Endothelial cell of umbilical vein (primary cell): ENCODE results near the gene IFNG-AS1. TPM values are rescaled to one million over a fixed set of nuclear protein-coding genes. Genes with fewer than 3 reads are reported as not detected.

Experiments used
- BruUV-seq: library from RNA; stranded (reverse); fragments of 400-500 nt; replicated peaks from 2 replicates; lab custom pipeline; 2021; lab: Mats Ljungman, UMichigan
- CTCF ChIA-PET: fragments of 300-600, 350-600 bp; sonication (Branson Sonifier 250); formaldehyde crosslinking; loops from one replicate; lab custom pipeline; 2021; ENCODE audit warnings: antibody characterized with exemption, inconsistent platforms; lab: Charles Lee
- POLR2A ChIA-PET: fragments of 300-600, 350-600 bp; sonication (Branson Sonifier 250); formaldehyde crosslinking; loops from one replicate; lab custom pipeline; 2021; ENCODE audit warnings: antibody characterized with exemption, inconsistent platforms; lab: Charles Lee
- DNase-seq: peaks from one replicate; pipeline ENCODE4 v3.0.0-alpha.2; 2011; ENCODE audit warnings: low read depth, low spot score
- FAIRE-seq: peaks from 2 replicates; lab custom pipeline; 2011; peaks lifted over from hg19 to GRCh38; lab: Jason Lieb, UNC
- H2AFZ ChIP-seq: 2 replicates; pipeline ENCODE4 v1.6.0; 2012; ENCODE audit warnings: low read depth, low read length, control low read depth, inconsistent platforms
- H3K27ac ChIP-seq: 2 replicates; pipeline ENCODE4 v1.5.1; 2011; ENCODE audit warnings: low read depth, mild to moderate bottlenecking, control low read depth, low read length, moderate library complexity; ENCODE audit not compliant: insufficient read depth
- H3K27me3 ChIP-seq, 2 experiments: 2 replicates each; pipeline versions ENCODE4 v1.6.0 to v1.6.1; 2011; ENCODE audit warnings: low read length in 2 of 2, mixed read lengths in 1 of 2; ENCODE audit not compliant: control insufficient read depth in 2 of 2, insufficient read depth in 2 of 2
- H3K36me3 ChIP-seq, 2 experiments: 2 replicates in 1 of 2; 3 replicates in 1 of 2; pipeline ENCODE4 v1.5.1; 2011; ENCODE audit warnings: low read length in 2 of 2, mild to moderate bottlenecking in 1 of 2, moderate library complexity in 1 of 2; ENCODE audit not compliant: control insufficient read depth in 2 of 2, insufficient read depth in 2 of 2; ENCODE audit errors: extremely low read depth in 1 of 2
- H3K4me1 ChIP-seq: 3 replicates; pipeline ENCODE4 v1.5.1; 2011; ENCODE audit warnings: mild to moderate bottlenecking, low read length; ENCODE audit not compliant: control insufficient read depth, insufficient read depth; ENCODE audit errors: extremely low read depth
- H3K4me2 ChIP-seq: 2 replicates; pipeline ENCODE4 v1.6.1; 2011; ENCODE audit warnings: low read length, control low read depth, mixed read lengths; ENCODE audit not compliant: insufficient read depth
- H3K4me3 ChIP-seq, 3 experiments: fragments of 200-600 bp in 1 of 3; sonication (generic), shearing (Covaris generic) in 1 of 3; replicated peaks in 1 of 3; 2 replicates each; pipeline ENCODE4 v1.5.1; 2011 to 2016; ENCODE audit warnings: control low read depth in 3 of 3, low read length in 3 of 3, mild to moderate bottlenecking in 2 of 3, inconsistent platforms in 1 of 3, low read depth in 1 of 3, moderate library complexity in 1 of 3; ENCODE audit not compliant: insufficient read depth in 1 of 3
- H3K79me2 ChIP-seq: 2 replicates; pipeline ENCODE4 v1.6.0; 2012; ENCODE audit warnings: low read length, inconsistent platforms; ENCODE audit not compliant: control insufficient read depth, insufficient read depth
- H3K9ac ChIP-seq: replicated peaks from 2 replicates; pipeline ENCODE3; 2011; ENCODE audit warnings: low read length, control low read depth; ENCODE audit not compliant: insufficient read depth; ENCODE audit errors: extremely low read depth
- H3K9me1 ChIP-seq: replicated peaks from 3 replicates; pipeline ENCODE4 v1.6.0; 2011; ENCODE audit warnings: mild to moderate bottlenecking, low read length; ENCODE audit not compliant: control insufficient read depth, insufficient read depth; ENCODE audit errors: extremely low read depth
- H3K9me3 ChIP-seq: replicated peaks from 2 replicates; pipeline ENCODE4 v1.5.1; 2012; ENCODE audit warnings: low read length, inconsistent platforms; ENCODE audit not compliant: control insufficient read depth, insufficient read depth
- H4K20me1 ChIP-seq: replicated peaks from 2 replicates; pipeline ENCODE3; 2011; ENCODE audit warnings: mild to moderate bottlenecking, low read length; ENCODE audit not compliant: control insufficient read depth, insufficient read depth; ENCODE audit errors: extremely low read depth
- CTCF ChIP-seq, 2 donors: IDR thresholded peaks; 1 replicate in 1 of 2; 2 replicates in 1 of 2; pipeline ENCODE4 v1.5.1; 2011; ENCODE audit warnings: low read length in 2 of 2, mild to moderate bottlenecking in 2 of 2, moderate library complexity in 2 of 2, control low read depth in 1 of 2, inconsistent platforms in 1 of 2, low read depth in 1 of 2; ENCODE audit not compliant: insufficient read depth in 1 of 2; ENCODE audit errors: extremely low read depth in 1 of 2
- EZH2 ChIP-seq: IDR thresholded peaks from 2 replicates; pipeline ENCODE4 v1.6.1; 2012; ENCODE audit warnings: borderline replicate concordance, low read depth, mild to moderate bottlenecking, moderate library complexity, low read length, inconsistent platforms; ENCODE audit not compliant: severe bottlenecking
- FOS ChIP-seq: IDR thresholded peaks from 2 replicates; pipeline ENCODE4 v1.6.1; 2011; ENCODE audit warnings: mild to moderate bottlenecking, low read length, moderate library complexity, borderline replicate concordance; ENCODE audit not compliant: insufficient read depth
- GATA2 ChIP-seq: IDR thresholded peaks from 2 replicates; pipeline ENCODE4 v1.7.0; 2011; ENCODE audit warnings: low read depth, mild to moderate bottlenecking, moderate library complexity, mixed read lengths, low read length; ENCODE audit not compliant: insufficient read length, insufficient read depth
- JUN ChIP-seq: IDR thresholded peaks from 2 replicates; pipeline ENCODE4 v1.6.1; 2011; ENCODE audit warnings: borderline replicate concordance, low read depth; ENCODE audit not compliant: insufficient read length, insufficient read depth
- MAX ChIP-seq: IDR thresholded peaks from 2 replicates; pipeline ENCODE4 v1.6.1; 2011; ENCODE audit not compliant: insufficient read depth, insufficient read length
- MYC ChIP-seq: IDR thresholded peaks from one replicate; pipeline ENCODE4 v1.6.1; 2011; ENCODE audit warnings: mild to moderate bottlenecking, low read depth, low read length
- POLR2A ChIP-seq: IDR thresholded peaks from 2 replicates; pipeline ENCODE4 v1.6.1; 2012; ENCODE audit warnings: low read depth, mild to moderate bottlenecking, control low read depth, low read length
- dilution Hi-C: fragments of 300-500 bp; cut with MboI; formaldehyde crosslinking; loops from one replicate; pipeline ENCODE4 v1.15.0; 2019; ENCODE audit warnings: low sequenced_read_pairs; ENCODE audit not compliant: extremely low pct_ligation_motif_present
- intact Hi-C: fragments of 100-400 bp; cut with micrococcal nuclease; formaldehyde crosslinking; loops from one replicate; pipeline ENCODE4 v1.10.0; 2022
- polyA plus RNA-seq, 4 experiments: library from polyadenylated mRNA; depleted of rRNA in 3 of 4; stranded (reverse) in 3 of 4; unstranded in 1 of 4; fragments of >200 nt; gene quantifications; 2 replicates each; pipeline versions ENCODE4 v1.2.1 to v1.2.3, GENCODE V29; 2011 to 2012; ENCODE audit warnings: missing spikeins in 1 of 4
- total RNA-seq: library from RNA; stranded (reverse); gene quantifications from 2 replicates; pipeline ENCODE4 v1.2.3, GENCODE V29; 2021

IFNG-AS1 gene
- total and polyA plus RNA-seq, 2 donors (not counting 3 experiments of a cell fraction or from before 2014, with no cell fraction given), result not detected

GRCh38 chr12:67943141-67943892 is 45.9 kb upstream of the IFNG-AS1 start:
- no peak overlapping the region for H3K4me2 ChIP-seq
- no peak overlapping the region for H3K4me3 ChIP-seq
- no peak overlapping the region for H3K9ac ChIP-seq
- intact Hi-C loops, result loop anchor here (1.0 to 5.0 kb wide), 4 partner anchors 291 to 916 kb away; no protein-coding TSS in a partner anchor
- no peaks in the 10 kb centered on the region for H3K79me2 ChIP-seq
- H3K27ac ChIP-seq, result no peak overlapping the region
- POLR2A ChIA-PET, result no interaction called here
- H2AFZ ChIP-seq, result no peak overlapping the region
- peaks cover 0 to 4% of the 10 kb centered on the region in 2 experiments for H3K27me3 ChIP-seq
- dilution Hi-C loops, result no loop called here
- no peaks in the 10 kb centered on the region for H3K9me1 ChIP-seq
- H3K36me3 ChIP-seq, result no peaks in the 10 kb centered on the region
- no peaks in the 10 kb centered on the region for H3K4me1 ChIP-seq
- TF ChIP-seq MAX (no peak), EZH2 (no peak), MYC (no peak), CTCF (IDR thresholded peaks at IDR 0.05; ENCODE audit: extremely low read depth in 1 of 2, insufficient read depth in 1 of 2, low read depth in 1 of 2, low read length in 2 of 2) (peak; percentile 44 to 50), POLR2A (no peak), GATA2 (no peak), FOS (no peak), JUN (no peak)
- DNase-seq (peak; percentile 64), FAIRE-seq (peak; percentile 33)
- H4K20me1 ChIP-seq, result no peaks in the 10 kb centered on the region
- no TSS peak for BruUV-seq
- no peaks in the 10 kb centered on the region for H3K9me3 ChIP-seq
- CTCF ChIA-PET, result interaction anchor here (0.6 to 7.1 kb wide), 65 partner anchors 9 to 918 kb away, joined by 3 to 573 read pairs (median 4); partner anchors contain the start of genes CAND1 and DYRK2
